Endothelial cell of umbilical vein (primary cell): Measurements from ENCODE around the gene USH2A.

Source experiments
- CTCF ChIP-seq, 2 donors: IDR thresholded peaks; 1 replicate in 1 of 2; 2 replicates in 1 of 2; pipeline ENCODE4 v1.5.1; 2011; ENCODE audit warnings: low read length in 2 of 2, mild to moderate bottlenecking in 2 of 2, moderate library complexity in 2 of 2, control low read depth in 1 of 2, inconsistent platforms in 1 of 2, low read depth in 1 of 2; ENCODE audit not compliant: insufficient read depth in 1 of 2; ENCODE audit errors: extremely low read depth in 1 of 2
- EZH2 ChIP-seq: IDR thresholded peaks from 2 replicates; pipeline ENCODE4 v1.6.1; 2012; ENCODE audit warnings: borderline replicate concordance, low read depth, mild to moderate bottlenecking, moderate library complexity, low read length, inconsistent platforms; ENCODE audit not compliant: severe bottlenecking
- FOS ChIP-seq: IDR thresholded peaks from 2 replicates; pipeline ENCODE4 v1.6.1; 2011; ENCODE audit warnings: mild to moderate bottlenecking, low read length, moderate library complexity, borderline replicate concordance; ENCODE audit not compliant: insufficient read depth
- GATA2 ChIP-seq: IDR thresholded peaks from 2 replicates; pipeline ENCODE4 v1.7.0; 2011; ENCODE audit warnings: low read depth, mild to moderate bottlenecking, moderate library complexity, mixed read lengths, low read length; ENCODE audit not compliant: insufficient read length, insufficient read depth
- JUN ChIP-seq: IDR thresholded peaks from 2 replicates; pipeline ENCODE4 v1.6.1; 2011; ENCODE audit warnings: borderline replicate concordance, low read depth; ENCODE audit not compliant: insufficient read length, insufficient read depth
- MYC ChIP-seq: IDR thresholded peaks from one replicate; pipeline ENCODE4 v1.6.1; 2011; ENCODE audit warnings: mild to moderate bottlenecking, low read depth, low read length
- POLR2A ChIP-seq: IDR thresholded peaks from 2 replicates; pipeline ENCODE4 v1.6.1; 2012; ENCODE audit warnings: low read depth, mild to moderate bottlenecking, control low read depth, low read length
- POLR2AphosphoS5 ChIP-seq: IDR thresholded peaks from 2 replicates; pipeline ENCODE4 v1.6.1; 2012; ENCODE audit warnings: low read depth, mild to moderate bottlenecking, control low read depth, low read length, moderate library complexity; ENCODE audit not compliant: insufficient read depth
- TF ChIP-seq, protein P1 (sequence below): IDR thresholded peaks from 2 replicates; pipeline ENCODE4 v1.6.1; 2011; ENCODE audit not compliant: insufficient read depth, insufficient read length

DNA sequence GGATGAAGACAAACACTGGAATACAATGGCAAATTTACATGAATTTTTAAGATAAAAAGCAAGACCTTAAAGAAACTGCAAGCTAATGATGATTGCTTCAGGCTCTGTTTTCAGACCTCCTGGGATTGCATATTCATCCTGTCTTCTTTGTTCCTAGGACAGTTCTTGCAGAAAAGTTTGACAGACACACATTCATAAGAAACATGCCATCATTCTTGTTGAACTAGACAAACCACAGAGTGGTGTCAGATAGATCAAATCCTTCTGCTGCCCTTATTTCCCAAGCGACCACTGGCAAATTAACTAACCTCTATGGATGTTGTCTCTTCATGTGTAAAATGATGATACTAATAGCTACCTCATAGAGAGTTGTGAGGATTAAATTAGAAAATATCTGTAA, 674.8 kb downstream of the USH2A start:
- TF ChIP-seq CTCF (IDR thresholded peaks at IDR 0.05; ENCODE audit: extremely low read depth in 1 of 2, insufficient read depth in 1 of 2, low read depth in 1 of 2, low read length in 2 of 2) (no peak), JUN (no peak), POLR2AphosphoS5 (no peak), GATA2 (no peak), MYC (no peak), EZH2 (no peak), POLR2A (no peak), FOS (no peak)
- TF ChIP-seq, protein P1, sequence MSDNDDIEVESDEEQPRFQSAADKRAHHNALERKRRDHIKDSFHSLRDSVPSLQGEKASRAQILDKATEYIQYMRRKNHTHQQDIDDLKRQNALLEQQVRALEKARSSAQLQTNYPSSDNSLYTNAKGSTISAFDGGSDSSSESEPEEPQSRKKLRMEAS = no peak
